ENCODE data around the gene TP53RK.

The TP53RK gene

DNA sequence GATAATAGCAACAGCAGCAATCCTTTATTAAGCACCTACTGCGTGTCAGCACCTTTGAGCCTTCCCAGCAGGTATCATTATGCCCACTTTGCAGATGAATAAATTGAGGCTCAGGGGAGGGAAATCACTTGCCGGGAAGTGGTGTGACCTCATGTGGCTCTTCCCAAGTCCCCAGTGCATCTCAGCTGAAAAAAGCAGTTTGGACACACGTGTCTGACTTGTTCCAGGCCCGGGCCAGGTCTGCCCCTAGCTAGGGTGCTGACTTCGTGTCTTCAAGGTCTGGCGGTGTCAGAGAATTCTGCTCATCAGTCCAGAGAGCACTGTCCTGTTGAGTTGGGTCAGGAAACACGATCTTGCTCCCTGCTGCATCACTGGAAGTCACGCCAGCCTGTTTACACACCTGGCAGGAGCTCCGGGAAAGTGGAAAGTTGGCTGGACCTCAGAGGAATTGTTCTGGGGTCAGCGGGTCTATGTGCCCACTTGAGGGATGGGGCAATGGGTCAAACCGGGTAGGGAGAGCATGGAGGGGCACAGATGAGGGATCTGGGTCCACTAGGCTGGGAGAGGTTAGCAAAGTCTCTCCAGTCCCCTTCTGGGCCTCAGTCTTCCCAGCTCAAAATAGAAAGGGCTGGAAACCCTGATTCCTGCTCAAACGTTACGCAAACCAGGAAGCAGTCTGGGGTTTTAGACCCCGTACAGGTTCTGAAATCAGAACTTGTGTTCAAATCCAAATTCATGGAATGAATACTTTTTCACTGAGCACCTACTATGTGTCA, 48.5 kb downstream of the TP53RK start:
- in situ Hi-C loops (cut with HindIII; ENCODE audit: low sequenced_read_pairs), result no loop called here

DNA sequence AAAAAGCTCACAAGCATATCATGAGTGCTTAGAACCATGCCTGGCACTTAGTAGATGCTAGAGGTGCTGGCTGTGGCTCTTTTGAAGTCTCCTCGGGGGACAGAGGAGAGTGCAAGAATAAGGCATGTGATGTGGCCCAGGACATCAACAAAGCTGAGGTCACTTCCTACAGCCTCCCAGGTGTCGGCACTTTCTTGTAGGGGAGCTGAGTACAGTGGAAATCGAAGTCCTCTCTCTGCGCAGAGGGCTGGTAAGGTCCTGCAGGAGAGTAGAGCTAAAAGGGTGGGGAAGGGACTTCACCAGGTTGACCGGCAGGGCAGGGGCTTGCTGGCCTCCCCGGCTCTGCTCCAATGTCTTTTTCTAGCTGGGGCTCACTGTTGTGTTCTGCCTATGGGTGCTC, 49.2 kb downstream of the TP53RK start:
- in situ Hi-C loops (cut with HindIII; ENCODE audit: low sequenced_read_pairs), result no loop called here

DNA sequence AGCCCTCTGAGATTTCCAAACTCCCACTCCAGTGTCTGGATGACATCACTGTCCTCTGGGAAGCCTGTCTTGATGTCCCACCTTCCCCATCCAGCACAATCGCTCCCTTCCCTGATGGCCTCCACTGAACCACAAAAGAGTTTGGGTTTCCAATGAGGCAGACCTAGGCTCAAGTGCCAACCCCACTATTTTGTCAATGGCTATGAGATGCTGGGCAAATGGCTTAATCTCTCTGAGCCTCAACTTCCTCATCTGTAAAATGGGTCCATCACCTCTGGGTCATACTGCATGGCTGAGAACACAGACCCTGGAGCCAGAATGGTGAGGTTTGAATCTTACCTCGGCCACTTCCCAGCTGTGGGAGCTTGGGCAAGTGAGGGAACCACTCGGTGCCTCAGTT, 49.7 kb downstream of the TP53RK start:
- in situ Hi-C loops (cut with HindIII; ENCODE audit: low sequenced_read_pairs), result no loop called here

DNA sequence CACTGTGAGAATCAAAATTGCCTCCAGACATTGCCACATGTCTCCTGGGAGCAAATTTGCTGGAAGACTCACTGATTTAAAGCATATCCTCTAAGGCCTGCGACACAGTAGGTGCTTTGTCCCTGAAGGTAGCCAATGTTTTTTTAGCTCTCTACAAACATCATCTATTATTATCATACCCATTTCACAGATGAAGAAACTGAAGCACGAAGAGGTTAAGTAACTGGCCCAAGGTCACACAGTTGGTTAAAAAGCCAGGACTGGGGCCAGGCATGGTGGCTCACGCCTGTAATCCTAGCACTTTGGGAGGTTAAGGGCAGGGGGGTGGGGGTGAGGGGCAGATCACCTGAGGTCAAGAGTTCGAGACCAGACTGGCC, 50.4 kb downstream of the TP53RK start:
- in situ Hi-C loops (cut with HindIII; ENCODE audit: low sequenced_read_pairs), result no loop called here

DNA sequence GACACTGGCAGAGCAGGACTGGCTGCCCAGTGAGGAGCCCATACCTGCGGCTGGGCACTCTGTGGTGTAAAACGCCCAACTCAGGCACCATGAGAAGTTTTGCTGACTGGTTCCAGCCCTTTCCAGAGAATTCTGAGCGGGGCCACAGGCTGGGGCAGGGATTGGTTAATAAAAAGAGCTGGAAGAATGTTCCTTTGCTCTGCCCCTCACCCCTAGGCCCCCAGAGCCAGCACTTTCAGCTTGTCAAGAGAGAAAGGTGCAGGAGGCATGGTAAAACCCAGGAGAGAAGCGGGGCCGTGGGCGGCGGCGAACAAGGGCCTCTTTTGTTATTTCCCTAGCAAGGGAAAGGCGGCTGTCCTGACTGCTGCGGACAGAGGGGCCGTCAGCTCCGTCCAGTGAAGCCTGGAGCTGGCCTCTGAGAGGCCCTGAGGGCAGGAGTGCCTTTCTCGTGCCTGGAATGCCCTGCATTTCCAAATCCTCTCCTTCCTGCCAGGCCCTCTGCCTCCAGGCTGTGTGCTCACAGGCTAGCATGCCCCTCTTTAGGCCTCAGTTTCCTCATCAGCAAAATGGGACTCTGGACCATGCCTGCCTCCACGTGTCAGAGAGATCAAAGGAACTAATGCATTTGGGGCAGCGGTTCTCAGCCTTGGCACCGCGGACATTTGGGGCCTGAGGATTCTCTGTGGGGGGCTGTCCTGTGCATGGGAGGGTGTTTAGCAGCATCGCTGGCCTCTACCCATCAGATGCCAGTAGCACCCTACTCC, 50.9 kb downstream of the TP53RK start:
- in situ Hi-C loops (cut with HindIII; ENCODE audit: low sequenced_read_pairs), result no loop called here

DNA sequence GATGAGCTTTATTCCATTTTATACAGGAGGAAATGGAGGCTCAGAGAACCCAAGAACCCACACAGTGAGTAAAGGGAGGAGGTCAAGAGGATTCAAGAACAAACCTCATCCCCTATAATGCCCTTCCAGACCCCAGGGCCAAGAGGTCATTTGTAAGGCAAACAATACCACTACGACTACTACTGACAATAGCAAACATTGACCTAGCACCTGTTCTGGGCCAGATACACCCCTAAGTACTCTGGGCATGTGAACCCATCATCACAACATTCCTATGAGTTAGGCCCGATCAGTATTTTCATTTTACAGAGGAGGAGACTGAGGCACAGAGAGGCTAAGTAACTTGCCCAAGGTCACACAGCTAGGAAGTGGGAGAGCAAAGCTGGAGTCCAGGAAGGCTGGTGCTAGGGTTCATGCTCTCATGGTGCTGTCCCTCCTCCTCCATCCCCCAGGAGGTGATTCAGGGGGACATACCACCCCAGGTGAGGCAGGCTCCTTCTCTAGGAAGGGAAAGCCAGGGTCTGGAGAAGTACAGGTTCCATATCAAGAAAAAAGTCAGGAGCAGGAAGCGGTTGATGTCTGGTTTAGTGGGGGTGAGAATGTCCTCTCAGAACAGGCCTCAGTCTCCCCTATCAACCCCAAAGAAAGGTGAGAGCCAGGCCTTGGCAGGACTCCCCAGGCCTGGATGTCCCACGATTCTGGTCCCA, 51.7 kb downstream of the TP53RK start:
- in situ Hi-C loops (cut with HindIII; ENCODE audit: low sequenced_read_pairs), result no loop called here

DNA sequence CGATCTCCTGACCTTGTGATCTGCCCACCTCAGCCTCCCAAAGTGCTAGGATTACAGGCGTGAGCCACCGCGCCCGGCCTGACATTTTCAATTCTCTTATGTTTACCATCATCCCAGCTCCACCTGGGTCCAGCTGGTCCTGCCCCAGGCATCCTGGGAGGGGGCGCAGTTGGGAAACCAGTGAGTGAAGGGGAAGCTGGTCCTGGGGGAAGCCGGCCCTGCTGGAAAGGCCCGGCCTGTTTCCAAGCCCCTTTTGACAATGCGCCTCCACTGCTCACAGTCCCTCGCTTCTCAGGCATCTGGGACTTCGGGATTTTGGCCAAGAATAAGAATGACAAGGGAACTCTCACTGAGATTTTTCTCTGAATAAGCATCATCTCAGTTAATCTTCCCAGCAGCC, 52.2 kb downstream of the TP53RK start:
- in situ Hi-C loops (cut with HindIII; ENCODE audit: low sequenced_read_pairs), result no loop called here

DNA sequence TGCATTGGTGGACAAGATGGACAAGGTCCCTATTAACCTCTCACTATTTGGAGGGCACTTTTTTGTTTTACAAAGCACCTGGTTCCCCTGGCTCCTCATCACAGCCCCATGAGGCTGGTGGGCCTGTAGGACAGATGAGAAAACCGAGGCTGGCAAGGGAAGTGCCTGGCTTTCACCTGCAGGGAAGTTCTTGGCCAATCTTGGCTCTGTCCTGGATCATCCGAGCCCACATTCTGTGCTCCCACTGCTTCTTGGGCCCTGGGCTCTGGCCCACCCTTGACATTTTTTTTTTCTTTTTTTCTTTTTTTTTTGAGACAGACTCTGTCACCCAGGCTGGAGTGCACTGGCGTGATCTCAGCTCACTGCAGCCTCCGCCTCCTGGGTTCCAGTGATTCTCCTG, 52.7 kb downstream of the TP53RK start:
- in situ Hi-C loops (cut with HindIII; ENCODE audit: low sequenced_read_pairs), result no loop called here

DNA sequence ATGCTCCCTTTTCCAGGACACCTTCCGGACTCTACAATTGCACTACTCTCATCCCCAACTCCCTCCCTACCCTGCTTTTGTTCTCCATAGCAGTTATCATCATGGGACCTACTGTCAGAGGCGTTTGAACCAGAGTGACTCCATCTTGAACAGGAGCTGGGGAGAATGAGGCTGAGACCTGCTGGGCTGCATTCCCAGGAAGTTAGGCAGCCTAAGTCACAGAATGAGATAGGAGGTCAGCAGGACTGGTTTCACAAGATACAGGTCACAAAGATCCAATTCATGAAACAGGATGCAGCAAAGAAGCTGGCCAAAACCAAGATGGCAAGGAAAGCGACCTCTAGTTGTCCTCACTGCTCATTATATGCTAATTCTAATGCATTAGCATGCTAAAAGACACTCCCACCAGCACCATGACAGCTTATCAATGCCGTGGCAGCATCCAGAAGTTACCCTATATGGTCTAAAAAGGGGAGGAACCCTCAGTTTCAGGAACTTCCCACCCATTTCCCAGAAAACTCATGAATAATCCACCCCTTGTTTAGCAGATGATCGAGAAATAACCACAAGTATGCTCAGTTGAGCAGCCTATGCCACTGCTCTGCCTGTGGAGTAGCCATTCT, 53.6 kb downstream of the TP53RK start:
- in situ Hi-C loops (cut with HindIII; ENCODE audit: low sequenced_read_pairs), result no loop called here

DNA sequence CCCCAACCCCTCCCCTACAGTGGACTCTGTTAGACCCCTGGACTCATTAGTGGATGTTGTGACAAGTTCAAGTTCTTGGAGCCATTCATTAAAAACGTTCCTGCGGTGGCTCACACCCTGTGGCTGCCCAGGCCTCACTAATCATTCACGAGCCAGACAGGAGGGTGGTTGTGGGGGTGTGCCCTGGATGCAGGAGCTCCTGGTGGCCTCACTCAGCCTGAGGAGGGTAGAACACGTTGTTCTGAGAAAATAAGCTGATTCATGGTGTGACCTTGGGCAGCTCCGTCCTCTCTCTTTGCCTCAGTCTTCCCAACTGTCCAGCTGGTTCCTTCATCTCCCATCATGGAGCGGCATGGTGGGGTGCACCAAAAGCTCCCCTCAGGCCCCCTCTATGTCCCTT, 54.7 kb downstream of the TP53RK start:
- in situ Hi-C loops (cut with HindIII; ENCODE audit: low sequenced_read_pairs), result no loop called here

All from endothelial cell of hepatic sinusoid (primary cell).